HFF-Myc (cell line): Measurements from ENCODE around the gene GRM7.

Source experiments
- DNase-seq: peaks from one replicate; pipeline ENCODE4 v3.0.0-alpha.2; 2011; ENCODE audit warnings: low read depth; ENCODE audit errors: extremely low read depth
- H3K4me3 ChIP-seq: replicated peaks from 2 replicates; pipeline ENCODE4 v1.5.1; 2011; ENCODE audit warnings: low read depth, mild to moderate bottlenecking, control low read depth, low read length
- CTCF ChIP-seq: IDR thresholded peaks from 2 replicates; pipeline ENCODE4 v1.5.1; 2012; ENCODE audit warnings: mild to moderate bottlenecking, low read depth, low read length, control low read depth; ENCODE audit errors: missing control alignments

Gene GRM7

GRCh38 chr3:7697548-7697947, 836.6 kb downstream of the GRM7 start:
- H3K4me3 ChIP-seq, result no peak overlapping the region
- DNase-seq, result no peak
- no peak for TF ChIP-seq CTCF

DNA sequence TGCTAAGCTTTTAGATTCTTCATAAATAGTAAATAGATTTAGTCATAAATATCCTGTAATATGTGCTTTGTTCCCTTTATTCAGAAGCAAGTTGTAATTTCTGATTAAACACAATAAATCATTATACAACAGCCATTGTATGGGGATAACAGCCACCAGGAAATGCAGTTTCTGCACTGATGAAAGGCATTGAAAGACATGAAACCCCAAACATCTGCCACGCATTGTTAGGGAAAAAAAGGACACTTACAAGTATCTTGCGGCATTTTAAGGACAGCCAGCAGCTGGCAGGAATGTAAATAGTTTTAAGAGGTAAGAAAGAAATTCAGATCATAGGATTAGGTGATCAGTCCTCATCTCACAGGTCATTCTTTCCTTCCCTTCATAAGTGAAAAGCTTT, 839.6 kb downstream of the GRM7 start:
- no peak for DNase-seq
- TF ChIP-seq CTCF, result no peak

DNA sequence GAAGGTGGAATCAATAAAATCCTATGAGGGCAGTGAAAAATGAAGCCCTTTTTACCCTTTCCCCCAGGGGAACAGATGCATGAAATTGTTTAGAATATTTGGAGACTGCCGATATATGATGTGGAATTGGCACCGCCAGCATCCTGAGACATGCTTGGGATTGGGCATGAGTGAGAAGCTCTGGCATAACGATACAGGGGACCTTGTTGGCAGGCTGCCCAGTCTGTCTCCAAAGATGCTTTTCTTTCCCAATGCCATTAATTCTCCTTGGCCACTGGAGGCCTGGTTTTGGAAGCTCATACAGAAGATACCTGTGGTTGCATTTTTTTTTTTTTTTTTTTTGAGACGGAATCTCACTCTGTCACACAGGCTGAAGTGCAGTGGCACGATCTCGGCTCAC, 840.1 kb downstream of the GRM7 start:
- no peak for DNase-seq
- no peak for TF ChIP-seq CTCF

More for the DNA sequence above, 839.6 kb downstream of the GRM7 start:
- H3K4me3 ChIP-seq, result no peak overlapping the region

DNA sequence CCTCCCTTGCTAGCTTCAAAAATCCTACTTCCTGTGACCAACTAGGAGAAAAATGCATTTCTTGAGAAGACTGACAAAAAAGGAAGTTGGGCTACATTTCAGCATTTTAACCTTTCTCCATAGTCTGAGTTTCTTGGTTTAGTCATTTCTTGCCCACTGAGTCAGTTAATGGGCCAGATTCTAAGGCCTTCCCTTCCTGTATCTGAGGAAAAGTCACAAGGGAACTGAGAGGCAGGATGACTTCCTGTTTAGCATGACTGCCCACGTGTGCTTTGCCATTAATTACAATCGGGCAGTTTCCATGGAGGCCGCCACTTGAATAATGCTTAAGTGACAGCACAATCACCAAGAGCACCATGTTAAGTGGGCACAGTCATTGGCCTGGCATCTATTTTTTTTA, 846.3 kb downstream of the GRM7 start:
- H3K4me3 ChIP-seq, result no peak overlapping the region
- TF ChIP-seq CTCF, result no peak
- no peak for DNase-seq

More for the DNA sequence above, 840.1 kb downstream of the GRM7 start:
- no peak overlapping the region for H3K4me3 ChIP-seq

GRCh38 chr3:7709376-7710082, 848.6 kb downstream of the GRM7 start:
- no peak for DNase-seq
- TF ChIP-seq CTCF, result no peak
- H3K4me3 ChIP-seq, result no peak overlapping the region

GRCh38 chr3:7710284-7710683, 849.4 kb downstream of the GRM7 start:
- TF ChIP-seq CTCF, result no peak
- no peak for DNase-seq
- no peak overlapping the region for H3K4me3 ChIP-seq

GRCh38 chr3:7713724-7714123, 852.8 kb downstream of the GRM7 start:
- no peak for TF ChIP-seq CTCF
- DNase-seq, result no peak
- no peak overlapping the region for H3K4me3 ChIP-seq
